Left forelimb (tissue), 1 donor: Measurements from ENCODE around the gene SLC39A6.
"Not testable (repeated sequence)": the region's sequence is repeated elsewhere in the genome, so short reads cannot be mapped to it uniquely, and the experiment has no call there.

ENCODE experiments used
- DNase-seq: peaks from one replicate; pipeline ENCODE4 v3.0.0-alpha.2; 2018; ENCODE audit warnings: low spot score

Gene SLC39A6

GRCh38 chr18:36135264-36135663 is 6.1 kb upstream of the SLC39A6 start:
- DNase-seq = no peak

GRCh38 chr18:36132756-36133155 is 3.6 kb upstream of the SLC39A6 start:
- DNase-seq = no peak

- DNase-seq = no peak
Measured at GRCh38 chr18:36131692-36132483, 2.7 kb upstream of the SLC39A6 start.

- no peak for DNase-seq
Measured at GRCh38 chr18:36130883-36131653, 1.9 kb upstream of the SLC39A6 start.

- no peak for DNase-seq
Measured at GRCh38 chr18:36130039-36130831, 1.1 kb upstream of the SLC39A6 start.

- DNase-seq = no peak
Measured at GRCh38 chr18:36128907-36129299, 237 bp downstream of the SLC39A6 start.

- no peak for DNase-seq
Measured at GRCh38 chr18:36128530-36128870, 640 bp downstream of the SLC39A6 start.

- no peak for DNase-seq
Measured at GRCh38 chr18:36127836-36128529, 1.2 kb downstream of the SLC39A6 start.

- no peak for DNase-seq
Measured at GRCh38 chr18:36126668-36127067, 2.5 kb downstream of the SLC39A6 start.

- no peak for DNase-seq
Measured at GRCh38 chr18:36124841-36125240, 4.3 kb downstream of the SLC39A6 start.

- DNase-seq = no peak
Measured at GRCh38 chr18:36120297-36120696, 8.8 kb downstream of the SLC39A6 start.

GRCh38 chr18:36116771-36117170 is 12.4 kb downstream of the SLC39A6 start:
- DNase-seq = not testable (repeated sequence)

- DNase-seq = no peak
Measured at GRCh38 chr18:36114738-36115137, 14.4 kb downstream of the SLC39A6 start.

GRCh38 chr18:36114251-36114650 is 14.9 kb downstream of the SLC39A6 start:
- DNase-seq = no peak

GRCh38 chr18:36112302-36112701 is 16.8 kb downstream of the SLC39A6 start:
- no peak for DNase-seq

- no peak for DNase-seq
Measured at GRCh38 chr18:36109737-36110136, 19.4 kb downstream of the SLC39A6 start.

- DNase-seq = no peak
Measured at GRCh38 chr18:36108601-36109000, 20.5 kb downstream of the SLC39A6 start.

- DNase-seq = no peak
Measured at GRCh38 chr18:36108196-36108595, 20.9 kb downstream of the SLC39A6 start.

GRCh38 chr18:36107477-36107876 is 21.7 kb downstream of the SLC39A6 start:
- no peak for DNase-seq

- DNase-seq = no peak
Measured at GRCh38 chr18:36104749-36105148, 24.4 kb downstream of the SLC39A6 start.

GRCh38 chr18:36101943-36102342 is 27.2 kb downstream of the SLC39A6 start:
- no peak for DNase-seq

GRCh38 chr18:36099311-36099710 is 29.8 kb downstream of the SLC39A6 start:
- no peak for DNase-seq
